Activated CD8-positive, alpha-beta memory T cell treated with anti-CD3 and anti-CD28 coated beads, Interleukin-2, amount 50 U/mL, for 48 hours (primary cell): Measurements from ENCODE around the gene TPRA1.
"Not testable (repeated sequence)": the region's sequence is repeated elsewhere in the genome, so short reads cannot be mapped to it uniquely, and the experiment has no call there.

ENCODE experiments used
- DNase-seq: peaks from one replicate; pipeline ENCODE4 v3.0.0-alpha.2; 2020

Gene TPRA1

GRCh38 chr3:127615631-127616305 lies 25.2 kb upstream of the TPRA1 start:
- DNase-seq: no peak

DNA sequence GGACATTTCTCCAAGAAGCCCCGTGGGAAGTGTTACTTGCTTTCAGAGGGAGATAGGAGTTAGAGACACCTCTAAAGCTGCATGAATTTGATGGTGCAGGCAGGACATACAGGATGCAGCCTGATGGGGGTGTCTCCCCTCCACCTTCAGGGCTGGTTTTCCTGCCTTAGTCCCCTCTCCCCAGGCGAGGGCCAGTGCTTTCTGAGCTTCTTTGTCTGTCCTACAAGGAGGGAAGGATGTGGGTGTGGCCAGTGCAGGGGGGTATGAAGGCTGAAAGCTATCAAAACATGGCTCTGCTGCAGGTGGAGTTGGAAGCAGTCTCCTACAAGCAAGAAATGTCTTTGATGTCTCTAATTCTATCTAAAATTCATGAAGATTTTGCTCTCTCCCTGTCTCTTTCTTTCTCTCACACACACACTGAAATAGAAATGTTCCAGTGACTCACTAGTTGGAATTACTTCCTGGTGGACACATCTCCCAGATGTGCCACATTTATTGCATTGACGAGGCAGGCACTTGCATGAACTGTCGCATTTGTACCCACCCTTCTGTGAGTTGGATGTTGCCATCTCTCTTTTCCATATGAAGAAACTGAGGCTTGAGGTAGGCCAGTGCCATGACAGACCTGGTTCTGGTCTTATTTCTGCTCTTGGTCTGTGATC lies 24.5 kb upstream of the TPRA1 start:
- no peak for DNase-seq

- DNase-seq: no peak
Measured at GRCh38 chr3:127613406-127613805, 22.9 kb upstream of the TPRA1 start.

DNA sequence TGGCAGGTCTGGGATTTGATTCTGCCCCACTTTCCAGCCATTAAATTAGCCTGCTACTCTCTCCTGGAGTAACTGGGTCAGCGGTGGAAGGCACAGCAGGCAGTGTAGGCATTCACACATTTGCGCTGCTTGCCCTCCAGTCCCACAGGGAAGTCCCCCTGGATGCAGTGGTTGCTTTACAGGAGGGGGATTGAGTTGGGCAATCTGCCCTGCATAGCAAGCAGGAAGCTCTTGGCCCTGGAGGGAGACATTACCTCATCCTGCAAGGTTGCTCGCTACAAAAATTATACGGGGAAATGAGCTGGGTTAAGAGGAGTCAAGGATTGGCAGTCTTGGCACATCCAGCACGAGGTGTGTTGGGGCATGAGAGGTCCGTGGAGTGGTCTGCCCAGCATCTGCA lies 22.4 kb upstream of the TPRA1 start:
- no peak for DNase-seq

DNA sequence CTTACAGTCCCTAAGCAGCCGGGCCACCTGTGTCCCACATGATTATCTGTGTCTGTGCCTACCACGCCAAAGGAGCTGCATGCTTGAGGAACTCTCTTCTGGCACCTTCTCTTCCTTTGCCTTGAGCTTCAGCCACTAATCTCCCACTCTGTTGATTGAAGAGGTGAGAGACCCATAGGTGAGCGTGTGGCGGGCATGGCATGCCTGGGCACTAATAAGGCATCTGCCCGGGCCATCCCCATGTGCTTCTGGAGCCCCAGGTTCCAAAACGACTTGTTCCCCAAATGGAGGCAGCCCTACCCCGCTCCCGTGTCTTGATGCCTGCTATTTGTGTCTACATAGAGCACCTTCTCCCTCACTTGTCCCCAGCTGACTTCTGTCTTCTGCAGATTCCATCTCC lies 20.7 kb upstream of the TPRA1 start:
- no peak for DNase-seq

DNA sequence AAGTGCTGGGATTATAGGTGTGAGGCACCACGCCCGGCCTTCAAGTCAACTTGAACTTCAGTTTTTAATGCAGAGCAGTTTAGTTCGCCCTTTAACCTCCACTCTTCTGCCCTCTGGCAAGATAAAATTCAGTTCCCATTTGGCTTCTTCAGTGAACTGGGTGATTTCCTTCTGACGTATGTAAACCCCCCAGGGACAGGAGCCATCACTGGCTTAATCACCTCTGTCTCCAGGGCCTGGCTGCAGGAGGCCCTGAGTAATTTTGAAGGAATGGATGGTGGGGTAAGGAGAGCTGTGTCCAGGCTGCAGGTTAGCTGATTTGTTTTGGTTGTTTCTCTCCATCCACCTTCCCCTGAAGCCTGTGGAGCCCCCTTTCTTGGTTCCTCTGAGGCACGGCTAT lies 19.6 kb upstream of the TPRA1 start:
- DNase-seq: no peak

DNA sequence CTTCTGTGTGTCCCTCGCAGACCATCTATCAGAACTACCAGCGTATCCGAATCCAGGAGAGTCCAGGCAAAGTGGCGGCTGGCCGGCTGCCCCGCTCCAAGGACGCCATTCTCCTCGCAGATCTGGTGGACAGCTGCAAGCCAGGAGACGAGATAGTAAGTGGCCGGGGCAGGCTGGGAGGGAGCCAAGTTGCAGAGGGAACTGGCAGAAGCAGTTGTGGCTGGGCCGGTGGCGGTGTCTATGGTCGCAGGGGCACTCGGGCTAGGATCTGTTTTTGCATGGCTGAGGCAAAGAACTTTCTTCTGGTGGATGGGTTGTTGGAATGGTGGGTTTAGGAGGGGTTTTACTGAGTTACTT lies 17.8 kb upstream of the TPRA1 start:
- no peak for DNase-seq

DNA sequence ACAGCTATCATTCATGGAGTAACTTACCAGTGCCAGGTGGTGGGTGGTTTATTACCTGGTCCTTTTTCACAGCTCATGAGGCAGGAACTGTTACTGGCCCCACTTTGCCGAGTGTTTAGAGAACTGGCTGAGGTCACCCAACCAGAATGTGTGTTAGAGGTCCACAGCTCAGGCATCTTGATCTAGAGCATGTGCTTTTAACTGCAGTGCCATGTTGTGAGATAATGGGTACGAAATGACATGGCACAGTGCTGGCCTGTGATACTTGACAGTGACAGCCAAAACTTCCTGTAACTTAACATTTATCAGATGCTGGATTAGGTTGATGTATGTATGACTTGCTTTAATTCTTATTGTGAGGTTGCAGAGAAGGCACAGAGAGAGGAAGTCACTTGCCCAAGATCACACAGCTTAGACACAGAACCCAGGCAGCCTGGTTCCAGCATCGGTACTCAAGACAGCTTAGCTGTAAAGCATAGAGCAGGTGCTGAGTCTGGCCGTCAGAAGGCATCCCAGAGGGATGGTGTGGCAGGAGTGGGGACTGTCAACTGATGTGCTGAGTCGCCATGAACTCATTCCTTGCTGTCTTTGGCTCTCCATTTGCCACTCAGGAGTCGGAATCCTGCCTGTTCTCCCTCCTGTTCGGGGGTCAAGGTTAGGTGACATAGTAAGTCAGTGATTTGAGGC lies 17.3 kb upstream of the TPRA1 start:
- DNase-seq: no peak

DNA sequence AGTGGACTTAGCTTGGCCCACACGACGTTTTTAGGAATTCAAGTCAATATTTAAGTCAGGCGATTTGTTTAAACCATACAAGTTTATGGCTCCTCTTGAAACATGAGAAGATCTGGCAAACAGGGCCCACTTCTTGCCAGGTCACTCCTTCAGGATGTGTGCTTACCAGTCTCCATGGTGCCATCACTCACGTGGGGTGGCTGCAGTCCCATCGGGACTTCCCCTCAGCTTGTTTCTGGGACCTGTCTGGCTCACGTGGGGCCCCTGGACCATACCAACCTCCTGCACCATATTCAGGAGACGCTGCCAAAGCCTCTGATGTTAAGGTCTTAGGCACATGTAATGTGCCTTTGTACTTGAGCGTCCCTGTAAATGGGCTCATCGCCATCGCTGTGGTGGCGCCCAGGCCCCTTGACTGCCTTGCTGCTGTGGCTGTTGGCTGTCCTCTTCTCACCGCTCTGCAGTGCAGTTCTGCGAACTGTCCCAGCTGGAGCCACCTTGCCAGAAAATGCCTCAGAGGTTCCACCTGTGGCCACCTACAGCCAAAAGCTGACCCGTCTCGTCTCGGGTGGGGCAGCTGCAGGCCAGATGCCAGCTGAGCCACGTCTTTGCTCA lies 16.6 kb upstream of the TPRA1 start:
- no peak for DNase-seq

GRCh38 chr3:127606086-127606805 lies 15.7 kb upstream of the TPRA1 start:
- no peak for DNase-seq

GRCh38 chr3:127605547-127605946 lies 15.0 kb upstream of the TPRA1 start:
- not testable (repeated sequence) for DNase-seq

DNA sequence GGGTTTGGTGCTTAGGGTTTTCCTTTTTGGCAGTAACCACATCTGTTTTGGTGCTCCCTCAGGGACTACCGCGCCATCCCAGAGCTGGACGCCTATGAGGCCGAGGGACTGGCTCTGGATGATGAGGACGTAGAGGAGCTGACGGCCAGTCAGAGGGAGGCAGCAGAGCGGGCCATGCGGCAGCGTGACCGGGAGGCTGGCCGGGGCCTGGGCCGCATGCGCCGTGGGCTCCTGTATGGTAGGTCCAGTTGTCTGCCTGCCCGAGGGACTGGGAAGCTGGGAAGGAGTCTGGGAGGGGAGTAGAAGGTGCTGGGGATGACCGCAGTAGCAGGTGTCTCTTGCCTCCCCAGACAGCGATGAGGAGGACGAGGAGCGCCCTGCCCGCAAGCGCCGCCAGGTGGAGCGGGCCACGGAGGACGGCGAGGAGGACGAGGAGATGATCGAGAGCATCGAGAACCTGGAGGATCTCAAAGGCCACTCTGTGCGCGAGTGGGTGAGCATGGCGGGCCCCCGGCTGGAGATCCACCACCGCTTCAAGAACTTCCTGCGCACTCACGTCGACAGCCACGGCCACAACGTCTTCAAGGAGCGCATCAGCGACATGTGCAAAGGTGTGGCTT lies 14.1 kb upstream of the TPRA1 start:
- no peak for DNase-seq

GRCh38 chr3:127604035-127604434 lies 13.5 kb upstream of the TPRA1 start:
- no peak for DNase-seq

DNA sequence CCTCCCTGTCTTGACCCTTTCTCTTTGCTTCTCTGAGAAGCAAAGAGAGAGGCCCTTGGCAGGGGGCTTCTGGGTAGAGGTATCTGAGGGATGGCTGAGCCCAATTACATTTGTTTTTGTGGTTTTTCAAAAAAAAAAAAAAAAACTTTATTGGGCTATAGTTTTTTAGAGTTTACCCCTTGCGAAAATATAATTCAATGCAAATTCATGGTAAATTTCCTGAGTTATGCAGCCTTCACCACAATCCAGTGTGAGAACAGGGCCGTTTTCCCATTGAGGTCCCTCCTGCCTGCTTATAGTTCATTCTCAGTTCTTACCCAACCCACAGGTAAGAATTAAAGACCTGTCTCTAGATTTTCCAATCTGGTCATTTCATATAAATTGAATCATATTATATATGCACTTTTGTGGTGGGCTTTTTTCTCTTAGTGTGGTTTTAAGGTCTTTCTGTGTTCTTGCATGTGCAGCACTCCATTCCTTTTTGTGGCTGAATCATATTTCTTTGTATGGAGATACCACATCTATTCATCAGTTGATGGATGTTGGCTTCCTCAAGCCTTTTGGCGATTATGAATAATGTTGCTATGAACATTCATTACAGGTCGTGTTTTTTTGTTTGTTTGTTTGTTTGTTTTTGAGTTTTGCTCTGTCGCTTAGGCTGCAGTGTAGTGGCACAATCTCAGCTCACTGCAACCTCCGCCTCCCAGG lies 10.4 kb upstream of the TPRA1 start:
- DNase-seq: no peak

- no peak for DNase-seq
Measured at GRCh38 chr3:127598841-127599570, 8.5 kb upstream of the TPRA1 start.

- DNase-seq: no peak
Measured at GRCh38 chr3:127597020-127597771, 6.7 kb upstream of the TPRA1 start.

DNA sequence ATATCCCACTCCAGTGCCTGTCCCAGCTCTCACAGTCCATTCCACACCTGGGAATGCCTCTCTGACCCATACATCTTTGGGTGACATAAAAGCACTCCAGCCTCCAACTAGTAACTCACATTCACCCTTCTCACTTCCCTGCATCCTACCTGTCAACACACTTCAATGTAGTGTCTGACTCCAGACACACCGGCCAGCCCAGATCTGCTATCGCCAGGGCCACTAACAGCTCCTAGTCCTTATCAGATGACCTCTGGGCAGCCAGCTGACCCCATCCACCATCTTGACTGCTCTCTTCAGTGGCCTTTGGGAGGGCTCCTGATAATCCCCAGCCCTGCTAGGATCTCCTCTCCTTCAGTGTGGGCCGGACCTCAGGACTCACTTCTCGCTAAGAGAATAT lies 4.8 kb upstream of the TPRA1 start:
- DNase-seq: no peak

DNA sequence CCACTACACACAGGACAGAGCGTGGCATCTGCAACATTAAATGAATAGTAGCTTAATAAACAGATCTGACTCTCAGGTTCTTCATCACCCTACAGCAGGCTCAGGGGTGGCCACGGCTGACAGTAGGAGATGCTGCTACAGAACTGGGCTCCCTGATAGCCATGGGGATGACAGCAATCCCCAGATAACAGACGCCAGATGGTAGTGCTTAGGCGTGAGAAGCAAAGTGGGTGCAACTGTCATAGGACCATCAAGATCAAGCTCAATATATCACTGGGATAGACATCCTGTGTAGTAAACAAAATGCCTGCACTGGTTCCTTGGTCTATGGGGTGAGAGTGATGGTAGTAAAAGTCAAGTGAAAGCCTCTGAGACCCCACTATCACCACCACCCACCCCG lies 2.6 kb upstream of the TPRA1 start:
- no peak for DNase-seq

DNA sequence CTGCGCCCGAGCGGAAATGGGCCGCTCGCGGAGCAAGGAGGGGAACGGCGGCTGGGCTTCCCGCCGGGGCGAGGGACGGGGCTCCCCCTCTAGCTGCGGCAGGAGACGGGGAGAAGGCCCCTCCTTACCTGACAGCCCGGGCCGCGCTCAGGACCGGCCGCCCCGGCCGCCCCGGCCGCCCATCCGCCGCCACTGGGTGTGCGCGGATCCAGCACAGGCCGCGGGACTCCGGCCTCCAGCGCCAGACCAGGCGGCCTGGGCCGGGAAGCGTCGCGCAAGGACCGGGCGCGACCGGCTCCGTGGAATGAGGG lies 296 bp downstream of the TPRA1 start:
- DNase-seq: peak; percentile 74

GRCh38 chr3:127589600-127590281 lies 792 bp downstream of the TPRA1 start:
- DNase-seq: no peak
